ENCODE data around the gene POLG2.
"Not testable (repeated sequence)": the region's sequence is repeated elsewhere in the genome, so short reads cannot be mapped to it uniquely, and the experiment has no call there.

POLG2 gene

DNA sequence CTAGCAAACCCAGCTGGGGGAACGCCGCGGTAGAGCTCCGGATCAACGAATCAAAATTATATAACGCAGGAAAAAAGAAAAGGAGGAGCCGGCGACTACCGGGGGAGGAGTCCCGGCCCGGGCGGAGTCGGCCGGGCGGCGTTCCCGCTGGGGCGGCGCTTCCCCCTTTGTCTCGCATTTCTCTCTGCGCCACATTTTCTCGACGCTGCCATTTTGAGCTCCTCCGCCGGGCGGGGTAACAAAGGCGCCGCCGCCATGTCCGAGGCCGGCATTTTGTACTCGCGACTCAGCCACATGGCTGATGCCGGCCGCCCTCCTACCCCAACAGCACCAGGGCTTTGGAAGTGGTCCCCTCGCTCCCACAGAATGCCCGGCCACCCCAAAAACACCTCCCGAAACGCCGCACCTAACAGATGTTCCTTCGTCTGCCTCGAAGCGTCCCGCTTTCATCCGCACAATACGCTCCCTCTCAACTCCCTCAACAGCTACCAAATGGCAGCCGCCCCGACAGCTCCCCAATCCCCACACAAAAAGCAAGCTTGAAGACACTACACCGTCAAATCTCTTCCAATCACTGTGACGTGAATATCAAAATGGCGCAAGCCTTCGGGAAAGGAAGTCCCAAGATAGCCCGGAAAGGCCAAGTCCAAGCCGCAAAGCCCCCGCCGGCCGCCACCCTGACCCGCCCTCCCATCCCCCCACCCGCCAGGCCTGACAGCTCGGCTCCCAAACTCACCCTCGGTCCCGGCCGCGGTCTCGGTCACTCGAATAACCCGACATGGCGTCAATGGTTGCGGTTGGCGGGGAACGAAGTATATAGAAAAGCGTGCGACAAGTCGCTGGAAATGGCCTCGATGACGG is 8.7 kb upstream of the POLG2 start:
- peak; percentile 88 for DNase-seq

GRCh38 chr17:64504769-64505339 is 8.0 kb upstream of the POLG2 start:
- DNase-seq, result no peak

- DNase-seq, result peak; percentile 7
These were observed 7.2 kb upstream of the POLG2 start for GRCh38 chr17:64503821-64504768.

- peak; percentile 6 for DNase-seq
These were observed 6.5 kb upstream of the POLG2 start for GRCh38 chr17:64503341-64503740.

GRCh38 chr17:64502809-64503208 is 6.0 kb upstream of the POLG2 start:
- no peak for DNase-seq

GRCh38 chr17:64502021-64502420 is 5.2 kb upstream of the POLG2 start:
- DNase-seq, result no peak

- peak; percentile 17 for DNase-seq
These were observed 4.3 kb upstream of the POLG2 start for GRCh38 chr17:64500862-64501765.

GRCh38 chr17:64500487-64500859 is 3.6 kb upstream of the POLG2 start:
- DNase-seq, result peak; percentile 9

DNA sequence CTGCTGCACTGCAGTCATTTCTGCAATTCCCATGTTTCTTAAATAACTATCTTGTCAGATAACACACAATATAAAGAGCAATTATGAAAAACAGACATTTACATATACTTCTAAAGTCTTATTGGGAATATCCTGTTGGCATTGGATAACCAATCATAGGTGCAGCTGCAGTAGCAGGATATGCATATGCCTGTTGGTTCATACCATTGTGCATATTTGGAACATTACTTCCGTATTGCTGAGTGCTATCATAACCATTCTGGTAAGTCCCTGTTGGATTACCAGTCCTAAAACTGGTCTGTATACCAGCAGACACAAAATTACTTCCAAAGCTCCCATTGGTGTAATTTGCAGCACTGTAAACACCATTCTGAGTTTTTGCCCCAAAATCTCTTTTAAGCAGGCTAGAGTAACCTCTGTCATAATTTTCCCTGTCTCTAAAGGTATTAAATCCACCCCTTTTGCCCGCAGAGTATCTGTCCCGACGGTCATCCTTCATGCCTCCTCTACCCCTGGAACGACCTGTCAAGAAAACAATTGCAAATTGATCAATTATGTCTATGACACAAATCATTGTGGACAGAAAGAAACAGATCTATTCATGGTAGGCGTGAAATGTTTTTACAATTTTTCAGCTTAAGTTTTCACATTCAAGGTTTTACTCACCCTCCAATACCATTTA is 3.1 kb upstream of the POLG2 start:
- DNase-seq, result peak; percentile 22

- DNase-seq, result peak; percentile 13
These were observed 1.7 kb upstream of the POLG2 start for GRCh38 chr17:64498308-64499203.

DNA sequence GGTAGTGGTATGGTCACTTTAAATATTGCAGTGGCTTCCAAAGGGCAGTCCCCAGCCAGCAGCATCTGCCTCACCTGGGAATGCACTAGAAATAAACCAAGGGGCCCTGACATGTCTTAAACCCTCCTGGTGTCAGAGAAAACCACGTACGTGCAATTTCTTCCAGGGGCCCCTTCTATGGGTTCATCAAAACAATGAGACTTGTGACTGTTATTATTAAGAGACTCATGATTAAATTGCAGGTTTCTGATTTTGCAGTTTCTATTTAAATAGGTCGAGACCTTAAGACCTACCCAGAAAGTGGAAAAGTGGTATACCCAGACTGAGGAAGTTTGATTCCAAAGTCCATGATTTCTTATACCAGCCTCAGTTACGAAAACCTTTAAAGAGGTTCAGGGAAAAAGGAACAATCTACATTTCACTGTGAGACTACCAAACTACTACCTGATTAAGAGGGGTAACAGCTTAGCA is 746 bp upstream of the POLG2 start:
- DNase-seq, result no peak

DNA sequence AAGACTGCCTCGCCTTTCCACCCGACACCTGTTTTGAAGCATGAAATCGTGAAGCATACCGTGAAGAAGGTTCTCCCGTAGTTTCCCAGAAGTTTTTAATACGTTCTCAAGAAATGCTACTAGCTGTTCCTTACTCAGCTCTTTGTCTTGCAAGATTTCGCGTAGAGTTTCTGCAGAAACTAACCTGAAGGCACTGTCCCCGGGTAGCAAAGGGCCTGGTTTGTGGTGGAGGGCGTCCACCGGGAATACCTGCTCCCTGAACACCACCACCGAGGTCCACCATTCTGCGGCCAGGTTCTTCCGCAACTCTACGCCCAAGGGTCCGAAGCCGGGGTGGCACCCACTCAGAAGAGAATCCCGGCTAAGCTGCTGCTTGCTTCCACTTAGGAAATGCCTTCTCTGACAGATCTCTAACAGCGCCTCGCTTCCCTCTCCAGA is 487 bp downstream of the POLG2 start:
- DNase-seq, result no peak

DNA sequence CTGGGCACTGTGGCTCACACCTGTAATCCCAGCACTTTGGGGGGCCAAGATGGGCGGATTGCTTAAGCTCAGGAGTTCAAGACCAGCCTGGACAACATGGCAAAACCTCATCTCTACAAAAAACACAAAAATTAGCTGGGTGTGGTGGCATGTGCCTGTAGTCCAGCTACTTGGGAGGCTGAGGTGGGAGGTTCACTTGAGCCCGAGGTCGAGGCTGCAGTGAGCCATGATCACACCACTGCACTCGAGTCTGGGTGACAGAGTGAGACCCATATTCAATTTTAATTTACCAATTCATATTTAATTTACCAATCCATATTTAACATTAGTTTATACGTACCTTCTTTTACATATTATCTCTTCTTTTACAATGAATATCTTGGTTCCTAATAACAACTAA is 1.6 kb downstream of the POLG2 start:
- DNase-seq, result not testable (repeated sequence)

GRCh38 chr17:64494121-64494520 is 2.7 kb downstream of the POLG2 start:
- DNase-seq, result no peak

- peak; percentile 51 for DNase-seq
These were observed 4.3 kb downstream of the POLG2 start for GRCh38 chr17:64492481-64493109.

GRCh38 chr17:64491994-64492393 is 4.9 kb downstream of the POLG2 start:
- no peak for DNase-seq

- DNase-seq, result peak; percentile 32
These were observed 5.6 kb downstream of the POLG2 start for GRCh38 chr17:64491034-64491860.

DNA sequence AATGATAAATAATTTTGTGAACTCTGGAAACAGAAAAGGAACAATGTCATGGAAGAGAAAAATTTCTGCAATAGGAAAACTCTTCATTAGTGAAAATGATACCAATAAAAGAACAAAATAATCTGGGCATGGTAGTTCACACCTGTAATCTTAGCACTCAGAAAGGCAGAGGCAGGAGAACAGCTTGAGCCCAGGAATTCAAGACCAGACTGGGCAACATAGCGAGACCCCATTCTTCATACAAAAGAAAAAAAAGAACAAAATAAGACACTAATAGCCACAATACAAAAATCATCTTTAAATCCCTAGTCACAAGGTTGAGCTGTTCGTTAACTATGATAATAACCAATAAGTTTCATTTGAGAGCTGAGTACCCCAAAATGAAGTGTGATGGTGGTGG is 8.6 kb downstream of the POLG2 start:
- DNase-seq, result no peak

GRCh38 chr17:64484380-64484779 is 12.5 kb downstream of the POLG2 start:
- no peak for DNase-seq

All from central memory CD4-positive, alpha-beta T cell (primary cell).